ENCODE results near the gene COG3. TPM values are rescaled to one million over a fixed set of nuclear protein-coding genes. Genes with fewer than 3 reads are reported as not detected.
A peak's percentile ranks its signal among the peaks of the same experiment; 100 is the strongest.
"Not testable (repeated sequence)": the region's sequence is repeated elsewhere in the genome, so short reads cannot be mapped to it uniquely, and the experiment has no call there.

COG3 gene, protein sequence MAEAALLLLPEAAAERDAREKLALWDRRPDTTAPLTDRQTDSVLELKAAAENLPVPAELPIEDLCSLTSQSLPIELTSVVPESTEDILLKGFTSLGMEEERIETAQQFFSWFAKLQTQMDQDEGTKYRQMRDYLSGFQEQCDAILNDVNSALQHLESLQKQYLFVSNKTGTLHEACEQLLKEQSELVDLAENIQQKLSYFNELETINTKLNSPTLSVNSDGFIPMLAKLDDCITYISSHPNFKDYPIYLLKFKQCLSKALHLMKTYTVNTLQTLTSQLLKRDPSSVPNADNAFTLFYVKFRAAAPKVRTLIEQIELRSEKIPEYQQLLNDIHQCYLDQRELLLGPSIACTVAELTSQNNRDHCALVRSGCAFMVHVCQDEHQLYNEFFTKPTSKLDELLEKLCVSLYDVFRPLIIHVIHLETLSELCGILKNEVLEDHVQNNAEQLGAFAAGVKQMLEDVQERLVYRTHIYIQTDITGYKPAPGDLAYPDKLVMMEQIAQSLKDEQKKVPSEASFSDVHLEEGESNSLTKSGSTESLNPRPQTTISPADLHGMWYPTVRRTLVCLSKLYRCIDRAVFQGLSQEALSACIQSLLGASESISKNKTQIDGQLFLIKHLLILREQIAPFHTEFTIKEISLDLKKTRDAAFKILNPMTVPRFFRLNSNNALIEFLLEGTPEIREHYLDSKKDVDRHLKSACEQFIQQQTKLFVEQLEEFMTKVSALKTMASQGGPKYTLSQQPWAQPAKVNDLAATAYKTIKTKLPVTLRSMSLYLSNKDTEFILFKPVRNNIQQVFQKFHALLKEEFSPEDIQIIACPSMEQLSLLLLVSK
- 10 to 100 TPM; 18.0 to 19.6 TPM for total RNA-seq

DNA sequence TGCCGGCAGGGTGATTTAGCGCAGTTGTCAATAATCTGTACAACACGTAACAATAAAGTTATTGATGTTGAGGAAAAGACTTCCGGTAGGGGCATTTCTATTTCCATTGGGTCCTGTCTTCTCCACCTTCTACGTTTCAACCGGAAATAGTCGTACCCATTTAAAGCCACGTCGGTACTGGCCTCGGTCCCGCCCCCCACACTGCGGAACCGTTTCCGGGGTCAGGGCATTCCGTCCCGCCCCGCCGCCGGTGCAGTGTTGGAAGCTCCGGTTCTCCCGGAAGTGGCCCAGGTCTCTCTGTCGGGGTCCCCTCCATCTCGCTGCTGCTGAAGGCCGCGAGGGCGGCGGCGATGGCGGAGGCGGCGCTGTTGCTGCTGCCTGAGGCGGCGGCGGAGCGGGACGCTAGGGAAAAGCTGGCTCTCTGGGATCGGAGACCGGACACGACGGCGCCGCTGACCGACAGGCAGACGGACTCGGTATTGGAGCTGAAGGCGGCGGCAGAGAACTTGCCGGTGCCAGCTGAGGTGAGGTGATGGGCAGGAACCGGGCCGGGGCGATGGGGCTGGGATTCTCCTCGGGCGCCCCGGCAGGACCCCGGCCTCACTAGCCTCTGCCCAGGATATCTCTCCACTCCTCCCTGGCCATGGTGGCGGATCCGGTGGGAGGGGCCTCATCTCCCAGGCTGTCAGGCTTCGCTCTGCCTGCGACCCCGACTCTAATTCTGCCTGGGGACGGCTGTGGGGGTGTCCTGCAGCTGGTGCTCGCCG, at the start of gene COG3:
COG3 (plus strand) TSS at position 253 of the 767 bp plus-strand sequence; CDS start at position 351, 98 bp downstream.
- POLR2A ChIA-PET = interaction anchor here (0.6 to 1.5 kb wide), 6 partner anchors 47 to 965 kb away, joined by 3 to 8 read pairs (median 4); partner anchors contain the start of genes SLC25A30 and TPT1
- H3K9me3 Mint-ChIP-seq (ENCODE audit: low read depth) = no peaks in the 10 kb centered on the region
- peaks cover 49% of the 10 kb centered on the region for H3K4me1 Mint-ChIP-seq
- DNase-seq (peak; percentile 97), ATAC-seq (peak; percentile 99)
- H3K4me3 Mint-ChIP-seq = peak within 1 kb of the TSS; percentile 93
- no peaks in the 10 kb centered on the region for H3K27me3 Mint-ChIP-seq
- peaks cover 13% of the 10 kb centered on the region for H3K36me3 Mint-ChIP-seq (ENCODE audit: low read depth)
- CTCF ChIA-PET = interaction anchor here (0.5 to 2.0 kb wide), 14 partner anchors 8 to 724 kb away, joined by 3 to 11 read pairs (median 3); partner anchors contain the start of genes SLC25A30 and TPT1
- intact Hi-C loops (cut with DNase I, micrococcal nuclease) = loop anchor here (1.0 to 10.0 kb wide), 8 partner anchors 47 to 587 kb away; partner anchors contain the start of genes SLC25A30 (in 2 of the 2), TPT1 (in 2 of the 2), GPALPP1 (in 1 of the 2) and GTF2F2 (in 1 of the 2)
- H3K27ac Mint-ChIP-seq = peak within 1 kb of the TSS; percentile 93

DNA sequence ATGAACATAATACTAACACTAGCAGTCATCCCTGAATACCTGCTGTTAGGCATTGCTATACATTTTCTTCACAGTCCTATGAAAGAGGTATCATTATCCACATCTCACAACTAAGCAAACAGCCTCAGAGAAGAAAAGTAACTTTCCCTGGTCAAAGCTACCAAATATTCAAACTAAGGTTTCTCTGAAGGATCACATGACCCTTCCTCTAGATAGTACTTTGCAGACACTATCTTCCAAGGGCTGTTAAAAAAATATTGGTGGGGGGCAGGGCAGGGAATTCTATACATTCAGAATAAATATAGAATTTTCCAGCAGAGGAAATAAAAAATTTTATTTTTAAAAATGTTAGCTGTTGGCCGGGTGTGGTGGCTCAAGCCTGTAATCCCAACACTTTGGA, 49.6 kb upstream of the COG3 start:
- CTCF ChIA-PET = interaction anchor here (1.2 to 2.7 kb wide), 2 partner anchors 20 to 76 kb away, joined by 4 to 13 read pairs; no protein-coding TSS in a partner anchor

DNA sequence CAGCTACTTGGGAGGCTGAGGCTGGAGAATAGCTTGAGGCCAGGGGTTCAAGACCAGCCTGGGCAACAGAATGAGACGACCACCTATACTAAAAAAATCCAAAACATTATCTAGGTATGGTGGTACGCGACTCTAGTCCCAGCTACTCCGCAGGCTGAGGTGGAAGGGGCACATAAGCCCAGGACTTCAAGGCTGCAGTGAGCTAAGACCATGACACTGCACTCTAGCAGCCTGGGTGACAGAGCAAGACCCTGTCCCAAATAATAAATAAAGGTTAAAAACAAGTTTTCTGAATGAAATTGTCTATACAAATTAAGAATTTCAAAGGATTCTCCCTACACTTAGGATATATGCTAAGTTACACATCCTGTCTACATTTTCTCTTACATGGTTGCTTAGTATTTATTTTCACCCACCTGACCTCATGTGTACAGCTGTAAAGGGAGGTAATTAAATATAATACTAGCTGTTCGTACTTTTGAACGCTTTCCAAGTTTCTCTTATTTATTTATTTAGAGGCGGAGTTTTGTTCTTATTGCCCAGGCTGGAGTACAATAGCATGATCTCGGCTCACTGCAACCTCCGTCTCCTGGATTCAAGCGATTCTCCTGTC, 48.1 kb upstream of the COG3 start:
- intact Hi-C loops (cut with DNase I, micrococcal nuclease) = loop anchor here in 1 of 2 experiments (2.0 to 5.0 kb wide), 3 partner anchors 20 to 74 kb away; partner anchors contain the start of gene TPT1
- ChIA-PET CTCF (interaction anchor here (0.7 to 2.6 kb wide), 13 partner anchors 9 to 905 kb away, joined by 3 to 12 read pairs (median 5); partner anchors contain the start of genes COG3 and TPT1), POLR2A (interaction anchor here (0.6 to 0.8 kb wide), 2 partner anchors 20 to 43 kb away, joined by 3 to 5 read pairs; no protein-coding TSS in a partner anchor)
- ATAC-seq (no peak), DNase-seq (no peak)
- peak overlapping the region; percentile 84 for H3K4me3 Mint-ChIP-seq
- H3K27me3 Mint-ChIP-seq = no peaks in the 10 kb centered on the region
- H3K27ac Mint-ChIP-seq = peak overlapping the region; percentile 92
- H3K4me1 Mint-ChIP-seq = peaks cover 23% of the 10 kb centered on the region
- no peaks in the 10 kb centered on the region for H3K9me3 Mint-ChIP-seq (ENCODE audit: low read depth)
- H3K36me3 Mint-ChIP-seq (ENCODE audit: low read depth) = no peaks in the 10 kb centered on the region

More for the DNA sequence above, 49.6 kb upstream of the COG3 start:
- POLR2A ChIA-PET = interaction anchor here (0.6 to 0.9 kb wide), 2 partner anchors 74 to 435 kb away, joined by 3 read pairs; partner anchors contain the start of gene TPT1
- intact Hi-C loops (cut with DNase I, micrococcal nuclease) = loop anchor here in 1 of 2 experiments (5.0 kb wide), 2 partner anchors 43 to 73 kb away; partner anchors contain the start of gene TPT1
- Mint-ChIP-seq H3K9me3 (ENCODE audit: low read depth) (no peaks in the 10 kb centered on the region), H3K27me3 (no peaks in the 10 kb centered on the region), H3K27ac (no peak overlapping the region), H3K36me3 (ENCODE audit: low read depth) (peaks cover under 1% of the 10 kb centered on the region), H3K4me1 (peaks cover 23% of the 10 kb centered on the region), H3K4me3 (no peak overlapping the region)
- DNase-seq (no peak), ATAC-seq (no peak)

DNA sequence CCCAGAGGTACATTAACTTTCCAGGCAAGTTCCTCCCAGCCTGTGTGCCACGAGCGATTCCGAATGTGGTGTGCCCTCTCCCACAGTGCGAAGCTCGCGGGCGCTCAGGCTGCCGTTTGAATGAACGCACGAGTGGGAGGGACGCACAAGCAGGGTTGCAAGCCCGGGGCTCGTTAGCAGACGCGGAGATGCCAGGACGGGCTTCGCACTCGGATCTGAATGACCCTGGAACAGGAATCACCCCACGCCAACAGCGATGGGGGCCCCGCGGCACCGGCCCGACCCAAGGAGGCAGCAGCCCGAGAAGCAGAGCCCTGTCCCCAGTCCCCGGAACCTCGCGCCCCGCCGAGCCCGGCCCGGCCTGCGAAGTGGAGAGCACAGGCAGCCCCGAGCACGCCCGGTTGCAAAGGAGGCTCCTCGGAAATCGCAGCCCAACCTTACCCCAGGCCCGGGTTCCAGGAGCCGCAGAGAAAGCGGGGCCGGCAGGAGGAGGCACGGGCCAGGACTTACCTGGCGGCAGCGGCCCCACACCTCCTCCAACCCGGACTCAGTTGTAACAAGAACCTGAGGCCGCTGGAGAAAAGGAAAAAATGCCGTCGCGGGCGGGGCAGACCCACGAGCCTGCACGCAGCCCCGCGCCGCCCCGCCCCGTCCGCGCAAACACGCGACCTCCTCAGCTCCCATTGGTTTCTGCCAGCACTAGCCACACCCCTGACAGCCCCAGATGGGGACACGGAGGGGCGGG, 46.8 kb upstream of the COG3 start, which contains the start of gene SLC25A30:
SLC25A30 (minus strand) TSS at position 584 of the 745 bp plus-strand sequence. CDS start 6,948 bp downstream, outside the sequence.
- H3K4me3 Mint-ChIP-seq = peak within 1 kb of the TSS; percentile 84
- no peaks in the 10 kb centered on the region for H3K36me3 Mint-ChIP-seq (ENCODE audit: low read depth)
- H3K27ac Mint-ChIP-seq = peak within 1 kb of the TSS; percentile 92
- ChIA-PET CTCF (interaction anchor here (0.6 to 2.6 kb wide), 9 partner anchors 11 to 903 kb away, joined by 3 to 12 read pairs (median 4); partner anchors contain the start of genes COG3 and TPT1), POLR2A (interaction anchor here (0.7 to 2.0 kb wide), 5 partner anchors 22 to 93 kb away, joined by 3 to 8 read pairs (median 4); partner anchors contain the start of genes COG3 and TPT1)
- ATAC-seq (peak; percentile 92), DNase-seq (peak; percentile 94)
- peaks cover 23% of the 10 kb centered on the region for H3K4me1 Mint-ChIP-seq
- intact Hi-C loops (cut with DNase I, micrococcal nuclease) = loop anchor here (1.0 to 5.0 kb wide), 9 partner anchors 21 to 500 kb away; partner anchors contain the start of genes COG3 (in 2 of the 2), TPT1 (in 2 of the 2), GPALPP1 (in 1 of the 2) and NUFIP1 (in 1 of the 2)
- H3K27me3 Mint-ChIP-seq = no peaks in the 10 kb centered on the region
- H3K9me3 Mint-ChIP-seq (ENCODE audit: low read depth) = no peaks in the 10 kb centered on the region

DNA sequence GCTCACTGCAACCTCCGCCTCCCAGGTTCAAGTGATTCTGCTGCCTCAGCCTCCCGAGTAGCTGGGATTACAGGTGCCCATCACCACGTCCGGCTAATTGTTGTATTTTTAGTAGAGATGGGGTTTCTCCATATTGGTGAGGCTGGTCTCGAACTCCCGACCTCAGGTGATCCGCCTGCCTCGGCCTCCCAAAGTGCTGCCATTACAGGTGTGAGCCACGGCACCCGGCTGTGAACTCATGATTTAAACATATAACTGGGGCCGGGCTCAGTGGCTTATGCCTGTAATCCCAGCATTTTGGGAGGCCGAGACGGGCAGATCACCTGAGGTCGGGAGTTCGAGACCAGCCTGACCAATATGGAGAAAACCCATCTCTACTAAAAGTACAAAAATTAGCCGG, 45.4 kb upstream of the COG3 start:
- ATAC-seq; POLR2A ChIA-PET; H3K27me3 Mint-ChIP-seq; H3K4me3 Mint-ChIP-seq; DNase-seq; H3K27ac Mint-ChIP-seq; H3K36me3 Mint-ChIP-seq (ENCODE audit: low read depth); H3K9me3 Mint-ChIP-seq (ENCODE audit: low read depth): not testable (repeated sequence)
- peaks cover 17% of the 10 kb centered on the region for H3K4me1 Mint-ChIP-seq
- CTCF ChIA-PET = interaction anchor here (0.6 to 1.4 kb wide), 2 partner anchors 26 to 680 kb away, joined by 3 to 6 read pairs; no protein-coding TSS in a partner anchor
- intact Hi-C loops (cut with DNase I, micrococcal nuclease) = loop anchor here in 1 of 2 experiments (5.0 kb wide), 2 partner anchors 47 to 77 kb away; partner anchors contain the start of gene TPT1

DNA sequence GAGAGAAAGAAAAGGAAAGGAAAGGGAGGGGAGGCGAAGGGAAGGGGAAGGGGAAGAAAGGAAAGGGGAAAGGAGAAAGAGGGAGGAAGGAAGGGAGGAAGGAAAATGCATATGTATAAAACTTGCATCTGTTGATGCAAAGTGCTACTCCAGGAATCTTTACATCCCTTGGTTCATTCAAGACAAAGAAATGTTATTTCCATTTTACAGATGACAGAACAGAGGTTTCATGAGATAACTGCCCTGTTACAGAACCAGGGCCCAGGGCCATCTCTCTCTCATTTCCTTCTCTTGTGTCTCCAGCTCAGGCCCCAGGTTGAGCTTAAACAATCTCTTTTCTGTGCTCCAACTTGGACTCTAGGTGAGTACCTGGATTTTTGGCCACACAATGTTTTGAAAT, 44.8 kb upstream of the COG3 start:
- ATAC-seq (no peak), DNase-seq (no peak)
- no peaks in the 10 kb centered on the region for H3K9me3 Mint-ChIP-seq (ENCODE audit: low read depth)
- intact Hi-C loops (cut with DNase I, micrococcal nuclease) = loop anchor here in 1 of 2 experiments (5.0 kb wide), 2 partner anchors 48 to 78 kb away; partner anchors contain the start of gene TPT1
- no peaks in the 10 kb centered on the region for H3K36me3 Mint-ChIP-seq (ENCODE audit: low read depth)
- CTCF ChIA-PET = interaction anchor here (0.6 to 1.4 kb wide), 2 partner anchors 26 to 681 kb away, joined by 3 to 6 read pairs; no protein-coding TSS in a partner anchor
- H3K4me3 Mint-ChIP-seq = no peak overlapping the region
- H3K27ac Mint-ChIP-seq = no peak overlapping the region
- POLR2A ChIA-PET = no interaction called here
- H3K27me3 Mint-ChIP-seq = no peaks in the 10 kb centered on the region
- peaks cover 11% of the 10 kb centered on the region for H3K4me1 Mint-ChIP-seq

DNA sequence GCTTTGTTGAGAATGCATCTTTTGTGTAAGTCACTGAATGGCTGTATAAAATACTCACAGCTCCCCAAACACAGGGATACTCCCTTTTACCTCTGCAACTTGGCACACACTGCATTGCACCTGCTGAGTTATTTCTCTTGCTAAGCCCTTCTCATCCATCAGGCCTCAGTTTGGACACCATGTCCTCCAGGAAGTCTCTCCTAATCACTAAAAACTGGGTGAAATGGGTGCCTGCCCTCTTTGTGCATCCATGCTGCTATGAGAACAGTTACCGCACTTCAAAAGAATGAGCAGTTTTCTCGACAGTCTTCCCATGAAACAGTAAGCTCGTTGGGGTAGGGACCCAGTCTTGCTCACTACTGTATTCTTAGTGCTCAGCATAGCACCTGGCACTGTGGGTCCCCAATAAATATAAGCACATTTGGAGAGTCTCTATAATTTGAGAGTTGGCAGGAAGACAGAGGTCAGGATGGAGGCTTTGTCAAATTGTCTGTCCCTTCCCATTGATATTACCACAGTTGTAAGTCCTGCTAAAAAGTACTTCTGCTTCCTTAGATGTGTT, 41.9 kb upstream of the COG3 start:
- H3K4me3 Mint-ChIP-seq = no peak overlapping the region
- DNase-seq (no peak), ATAC-seq (no peak)
- no peaks in the 10 kb centered on the region for H3K9me3 Mint-ChIP-seq (ENCODE audit: low read depth)
- peaks cover 3% of the 10 kb centered on the region for H3K4me1 Mint-ChIP-seq
- CTCF ChIA-PET = interaction anchor here (1.3 to 1.9 kb wide), 2 partner anchors 27 to 52 kb away, joined by 3 to 6 read pairs; no protein-coding TSS in a partner anchor
- H3K27ac Mint-ChIP-seq = no peak overlapping the region
- intact Hi-C loops (cut with DNase I, micrococcal nuclease) = no loop called here
- H3K27me3 Mint-ChIP-seq = no peaks in the 10 kb centered on the region
- no peaks in the 10 kb centered on the region for H3K36me3 Mint-ChIP-seq (ENCODE audit: low read depth)
- POLR2A ChIA-PET = interaction anchor here (0.6 kb wide), 1 partner anchor 318 kb away, joined by 3 read pairs; no protein-coding TSS in a partner anchor

DNA sequence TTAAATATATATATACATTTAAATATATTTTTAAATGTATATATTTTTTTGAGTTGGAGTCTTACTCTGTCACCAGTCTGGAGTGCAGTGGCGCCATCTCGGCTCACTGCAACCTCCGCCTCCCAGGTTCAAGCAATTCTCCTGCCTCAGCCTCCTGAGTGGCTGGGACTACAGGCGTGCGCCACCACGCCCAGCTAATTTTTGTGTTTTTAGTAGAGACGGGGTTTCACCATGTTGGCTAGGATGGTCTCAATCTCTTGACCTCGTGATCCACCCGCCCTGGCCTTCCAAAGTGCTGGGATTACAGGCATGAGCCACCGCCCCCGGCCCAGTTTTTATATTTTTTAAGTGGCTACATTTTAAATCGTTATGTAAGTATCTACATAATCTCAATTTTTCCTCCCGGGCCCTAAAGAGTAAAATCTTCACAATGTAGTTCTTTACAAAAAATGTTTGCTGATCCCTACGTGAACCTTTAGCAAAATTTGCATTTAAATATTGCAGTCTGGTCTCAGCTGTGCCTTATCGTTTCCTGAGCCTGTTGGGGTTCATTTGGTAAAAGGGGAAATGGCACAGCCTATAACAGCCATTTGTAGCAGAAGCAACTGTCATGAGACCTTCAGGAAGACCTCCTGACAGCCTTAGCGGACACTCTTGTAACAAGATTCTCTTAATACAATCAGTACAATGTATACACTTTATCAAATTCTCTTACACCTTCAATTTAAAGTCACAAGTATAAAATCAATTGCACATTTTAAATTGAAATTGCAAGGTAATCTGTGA, 38.5 kb upstream of the COG3 start:
- H3K36me3 Mint-ChIP-seq (ENCODE audit: low read depth); ATAC-seq; H3K27ac Mint-ChIP-seq; DNase-seq; H3K9me3 Mint-ChIP-seq (ENCODE audit: low read depth); H3K4me1 Mint-ChIP-seq; H3K27me3 Mint-ChIP-seq; intact Hi-C loops (cut with DNase I, micrococcal nuclease); POLR2A ChIA-PET; CTCF ChIA-PET; H3K4me3 Mint-ChIP-seq: not testable (repeated sequence)
